Esophagus muscularis mucosa (tissue), 4 donors: ENCODE results near the gene MEG3. TPM values are rescaled to one million over a fixed set of nuclear protein-coding genes. Genes with fewer than 3 reads are reported as not detected.

Experiments
- DNase-seq: peaks from one replicate; pipeline ENCODE4 v3.0.0-alpha.2; 2017; ENCODE audit errors: extremely low spot score
- H3K27ac ChIP-seq, 4 donors: fragments of 200-600 bp; sonication (generic); replicated peaks in 1 of 4; 1 replicate in 3 of 4; 2 replicates in 1 of 4; pipeline ENCODE4 v1.5.1; 2016 to 2019; ENCODE audit warnings: mild to moderate bottlenecking in 1 of 4
- H3K27me3 ChIP-seq, 4 donors: fragments of 200-600 bp; sonication (generic); one replicate each; pipeline versions ENCODE4 v1.5.1 to v1.6.0; 2016 to 2019
- H3K36me3 ChIP-seq, 4 donors: fragments of 200-600 bp; sonication (generic); one replicate each; pipeline ENCODE4 v1.5.1; 2016 to 2019
- H3K4me1 ChIP-seq, 4 donors: fragments of 200-600 bp; sonication (generic); one replicate each; pipeline ENCODE4 v1.5.1; 2016 to 2019
- H3K4me3 ChIP-seq, 4 donors: fragments of 200-600 bp; sonication (generic); 1 replicate in 2 of 4; 2 replicates in 2 of 4; pipeline ENCODE4 v1.5.1; 2016 to 2019; ENCODE audit warnings: mild to moderate bottlenecking in 4 of 4, moderate library complexity in 1 of 4
- H3K9me3 ChIP-seq, 4 donors: fragments of 200-600 bp; sonication (generic); 1 replicate in 3 of 4; 2 replicates in 1 of 4; pipeline ENCODE4 v1.5.1; 2016 to 2019
- CTCF ChIP-seq, 3 experiments: fragments of 200-600 bp in 2 of 3; fragments of 450-650 bp in 1 of 3; sonication (generic) in 2 of 3; IDR thresholded peaks; one replicate each; pipeline ENCODE4 v1.5.1; 2017 to 2019; ENCODE audit warnings: antibody characterized with exemption in 3 of 3, mild to moderate bottlenecking in 2 of 3, moderate library complexity in 1 of 3
- EP300 ChIP-seq: sonication (generic); formaldehyde crosslinking; IDR thresholded peaks from one replicate; pipeline ENCODE4 v1.6.1; 2017; ENCODE audit warnings: antibody characterized with exemption
- POLR2A ChIP-seq: fragments of 450-650 bp; IDR thresholded peaks from one replicate; pipeline ENCODE4 v1.6.1; 2017; ENCODE audit warnings: antibody characterized with exemption, moderate library complexity, mild to moderate bottlenecking, low read depth
- POLR2AphosphoS5 ChIP-seq, 2 donors: sonication (generic); formaldehyde crosslinking; IDR thresholded peaks; one replicate each; pipeline ENCODE4 v1.6.1; 2017; ENCODE audit warnings: antibody characterized with exemption in 2 of 2
- WGBS: methylation state at CpG from one replicate; pipeline ENCODE4 v1.1.5; 2018; 5-methylcytosine and 5-hydroxymethylcytosine counted together
- intact Hi-C: fragments of 100-400 bp; cut with DNase I; formaldehyde crosslinking; loops from one replicate; pipeline ENCODE4 v1.15.1; 2023
- total RNA-seq, 4 donors: library from RNA; depleted of rRNA; stranded (reverse); fragments of >200 nt; gene quantifications; one replicate each; pipeline versions ENCODE4 v1.1.0 to v1.2.1, GENCODE V29; 2016

Gene MEG3
- total RNA-seq, 4 donors from 2014 or later: 9.4 to 53.2 (median 22.1) TPM

GRCh38 chr14:100844082-100844408 lies 18.1 kb downstream of the MEG3 start:
- TF ChIP-seq EP300 (no peak), POLR2AphosphoS5 (IDR thresholded peaks at IDR 0.05) (no peak), CTCF (IDR thresholded peaks at IDR 0.05) (no peak), POLR2A (no peak)
- DNase-seq: no peak
- H3K9me3 ChIP-seq: no peaks in the 10 kb centered on the region
- 91% methylated on average over 4 of the region's 4 CpGs for WGBS
- intact Hi-C loops: no loop called here
- no peaks in the 10 kb centered on the region for H3K27me3 ChIP-seq
- H3K4me3 ChIP-seq: no peak overlapping the region
- peaks cover 0 to 21% (median 15%) of the 10 kb centered on the region in 4 donors for H3K4me1 ChIP-seq
- H3K27ac ChIP-seq: no peak overlapping the region
- no peaks in the 10 kb centered on the region for H3K36me3 ChIP-seq

GRCh38 chr14:100844421-100844820 lies 18.5 kb downstream of the MEG3 start:
- Histone ChIP-seq H3K27me3 (no peaks in the 10 kb centered on the region), H3K27ac (no peak overlapping the region), H3K4me3 (no peak overlapping the region), H3K9me3 (no peaks in the 10 kb centered on the region), H3K4me1 (peaks cover 0 to 18% (median 15%) of the 10 kb centered on the region in 4 donors), H3K36me3 (no peaks in the 10 kb centered on the region)
- WGBS: 87% methylated on average over 9 of the region's 9 CpGs
- TF ChIP-seq POLR2A (no peak), POLR2AphosphoS5 (IDR thresholded peaks at IDR 0.05) (no peak), EP300 (no peak), CTCF (IDR thresholded peaks at IDR 0.05) (no peak)
- intact Hi-C loops: no loop called here
- no peak for DNase-seq

- Histone ChIP-seq H3K9me3 (no peaks in the 10 kb centered on the region), H3K36me3 (no peaks in the 10 kb centered on the region), H3K27ac (no peak overlapping the region), H3K4me1 (peaks cover 0 to 17% (median 15%) of the 10 kb centered on the region in 4 donors), H3K27me3 (no peaks in the 10 kb centered on the region), H3K4me3 (no peak overlapping the region)
- TF ChIP-seq POLR2AphosphoS5 (IDR thresholded peaks at IDR 0.05): no peak
- TF ChIP-seq POLR2A: no peak
- TF ChIP-seq CTCF (IDR thresholded peaks at IDR 0.05): no peak
- no peak for TF ChIP-seq EP300
- WGBS: 93% methylated on average over 13 of the region's 13 CpGs
- intact Hi-C loops: no loop called here
- DNase-seq: no peak
Measured at GRCh38 chr14:100844846-100845245, 18.9 kb downstream of the MEG3 start.

GRCh38 chr14:100845341-100845740 lies 19.4 kb downstream of the MEG3 start:
- H3K9me3 ChIP-seq: no peaks in the 10 kb centered on the region
- H3K27me3 ChIP-seq: no peaks in the 10 kb centered on the region
- intact Hi-C loops: no loop called here
- peaks cover 0 to 17% (median 15%) of the 10 kb centered on the region in 4 donors for H3K4me1 ChIP-seq
- no peak for DNase-seq
- no peaks in the 10 kb centered on the region for H3K36me3 ChIP-seq
- H3K4me3 ChIP-seq: no peak overlapping the region
- WGBS: 86% methylated on average over 9 of the region's 17 CpGs
- no peak for TF ChIP-seq POLR2AphosphoS5 (IDR thresholded peaks at IDR 0.05)
- TF ChIP-seq POLR2A: no peak
- no peak for TF ChIP-seq EP300
- TF ChIP-seq CTCF (IDR thresholded peaks at IDR 0.05): no peak
- H3K27ac ChIP-seq: no peak overlapping the region

GRCh38 chr14:100846309-100846859 lies 20.5 kb downstream of the MEG3 start:
- Histone ChIP-seq H3K9me3 (no peaks in the 10 kb centered on the region), H3K27me3 (no peaks in the 10 kb centered on the region), H3K27ac (no peak overlapping the region), H3K4me1 (peaks cover 0 to 17% (median 15%) of the 10 kb centered on the region in 4 donors), H3K4me3 (no peak overlapping the region), H3K36me3 (no peaks in the 10 kb centered on the region)
- TF ChIP-seq EP300 (no peak), POLR2AphosphoS5 (IDR thresholded peaks at IDR 0.05) (no peak), CTCF (IDR thresholded peaks at IDR 0.05) (no peak), POLR2A (no peak)
- WGBS: 93% methylated on average over 8 of the region's 8 CpGs
- no peak for DNase-seq
- intact Hi-C loops: no loop called here
